ENCODE results near the gene SH2D3C. TPM values are rescaled to one million over a fixed set of nuclear protein-coding genes. Genes with fewer than 3 reads are reported as not detected.

The SH2D3C gene
- total RNA-seq, 1 donor = 0.43 TPM

GRCh38 chr9:127738666-127739065 lies 39.8 kb downstream of the SH2D3C start:
- DNase-seq (ENCODE audit: low read depth) = no peak
- no peak overlapping the region for H3K4me3 ChIP-seq (ENCODE audit: low read depth, low read length)
- TF ChIP-seq, protein P1, sequence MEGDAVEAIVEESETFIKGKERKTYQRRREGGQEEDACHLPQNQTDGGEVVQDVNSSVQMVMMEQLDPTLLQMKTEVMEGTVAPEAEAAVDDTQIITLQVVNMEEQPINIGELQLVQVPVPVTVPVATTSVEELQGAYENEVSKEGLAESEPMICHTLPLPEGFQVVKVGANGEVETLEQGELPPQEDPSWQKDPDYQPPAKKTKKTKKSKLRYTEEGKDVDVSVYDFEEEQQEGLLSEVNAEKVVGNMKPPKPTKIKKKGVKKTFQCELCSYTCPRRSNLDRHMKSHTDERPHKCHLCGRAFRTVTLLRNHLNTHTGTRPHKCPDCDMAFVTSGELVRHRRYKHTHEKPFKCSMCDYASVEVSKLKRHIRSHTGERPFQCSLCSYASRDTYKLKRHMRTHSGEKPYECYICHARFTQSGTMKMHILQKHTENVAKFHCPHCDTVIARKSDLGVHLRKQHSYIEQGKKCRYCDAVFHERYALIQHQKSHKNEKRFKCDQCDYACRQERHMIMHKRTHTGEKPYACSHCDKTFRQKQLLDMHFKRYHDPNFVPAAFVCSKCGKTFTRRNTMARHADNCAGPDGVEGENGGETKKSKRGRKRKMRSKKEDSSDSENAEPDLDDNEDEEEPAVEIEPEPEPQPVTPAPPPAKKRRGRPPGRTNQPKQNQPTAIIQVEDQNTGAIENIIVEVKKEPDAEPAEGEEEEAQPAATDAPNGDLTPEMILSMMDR (IDR thresholded peaks at IDR 0.05; ENCODE audit: insufficient read depth, low read depth, low read length) = no peak

DNA sequence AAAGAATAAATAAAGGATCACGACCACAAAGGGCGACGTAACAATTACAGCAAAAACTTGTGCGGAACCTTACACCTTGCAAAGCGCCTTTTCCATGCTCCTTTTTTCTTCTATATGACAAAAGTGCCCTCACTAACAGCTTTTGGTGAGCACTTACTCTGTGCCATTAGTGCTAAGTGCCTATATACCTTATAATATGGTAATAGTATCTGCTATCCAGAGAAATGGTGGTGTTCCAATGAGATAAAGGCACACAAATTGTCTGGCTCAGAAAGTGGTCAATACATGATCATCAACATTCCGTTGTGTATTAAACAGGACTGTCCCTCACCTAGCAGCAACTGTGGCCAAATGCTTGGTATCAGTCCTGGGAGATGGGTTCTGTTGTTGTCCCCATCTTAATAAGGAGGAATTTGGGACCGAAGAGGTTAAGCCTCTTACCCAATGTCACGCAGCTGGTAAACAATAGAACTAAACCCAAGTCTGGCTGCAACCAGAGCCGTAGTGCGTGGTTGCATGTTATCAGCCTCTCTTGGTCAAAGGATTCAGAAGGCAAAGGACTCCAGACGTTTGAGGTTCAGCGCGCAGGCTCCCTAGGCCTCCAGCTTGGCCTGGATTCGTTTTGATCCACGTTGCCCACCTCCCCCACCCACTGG lies 42.8 kb downstream of the SH2D3C start:
- TF ChIP-seq, protein P1 (IDR thresholded peaks at IDR 0.05; ENCODE audit: insufficient read depth, low read depth, low read length) = no peak
- no peak for DNase-seq (ENCODE audit: low read depth)
- H3K4me3 ChIP-seq (ENCODE audit: low read depth, low read length) = no peak overlapping the region

DNA sequence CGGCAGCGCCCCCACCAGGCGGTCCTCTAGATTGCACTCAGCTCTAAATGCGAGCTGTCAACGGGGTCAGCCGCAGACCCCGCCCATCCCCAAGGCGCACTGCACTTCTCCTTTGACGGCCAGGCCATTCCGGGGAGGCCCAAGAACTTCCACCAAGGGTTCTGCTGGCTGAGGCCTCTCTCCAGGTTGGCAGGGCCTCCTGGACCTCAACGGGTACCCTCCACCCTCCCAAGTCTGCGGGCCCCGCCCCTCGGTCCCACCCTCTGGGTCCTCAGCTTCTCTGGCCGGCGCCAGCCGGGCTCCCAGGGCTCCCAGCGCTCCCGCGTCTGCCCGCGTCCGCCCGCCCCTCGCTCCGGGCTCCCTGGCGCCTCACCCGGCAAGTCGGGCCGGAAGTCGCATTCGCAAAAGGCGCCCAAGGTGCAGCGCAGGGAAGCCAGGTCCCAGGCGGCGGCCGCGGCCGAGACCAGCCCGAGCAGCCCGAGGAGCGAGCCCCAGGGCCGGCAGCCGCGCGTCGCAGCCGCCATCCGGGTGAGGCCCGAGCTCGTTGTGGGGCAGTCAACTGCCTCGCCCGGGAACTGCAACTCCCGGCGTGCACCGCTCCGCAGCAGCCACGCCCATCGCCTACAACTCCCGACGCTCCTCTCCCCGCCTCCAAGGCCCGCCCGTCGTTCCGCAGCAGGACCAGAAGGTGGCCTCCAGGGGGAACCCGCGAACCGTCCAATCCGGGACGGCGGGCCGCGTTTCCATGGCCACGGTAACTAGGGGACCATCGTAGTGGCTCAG lies 43.5 kb downstream of the SH2D3C start, which contains the start of gene TOR2A:
TOR2A (minus strand) TSS at position 548 of the 783 bp plus-strand sequence; CDS start at position 524, 24 bp downstream.
- H3K4me3 ChIP-seq (ENCODE audit: low read depth, low read length) = peak within 1 kb of the TSS; percentile 75
- peak; percentile 97 for DNase-seq (ENCODE audit: low read depth)
- TF ChIP-seq, protein P1 (IDR thresholded peaks at IDR 0.05; ENCODE audit: insufficient read depth, low read depth, low read length) = peak; percentile 93

- peak overlapping the region; percentile 75 for H3K4me3 ChIP-seq (ENCODE audit: low read depth, low read length)
- DNase-seq (ENCODE audit: low read depth) = no peak
- TF ChIP-seq, protein P1 (IDR thresholded peaks at IDR 0.05; ENCODE audit: insufficient read depth, low read depth, low read length) = no peak
These were observed 44.2 kb downstream of the SH2D3C start for GRCh38 chr9:127734247-127734746.

DNA sequence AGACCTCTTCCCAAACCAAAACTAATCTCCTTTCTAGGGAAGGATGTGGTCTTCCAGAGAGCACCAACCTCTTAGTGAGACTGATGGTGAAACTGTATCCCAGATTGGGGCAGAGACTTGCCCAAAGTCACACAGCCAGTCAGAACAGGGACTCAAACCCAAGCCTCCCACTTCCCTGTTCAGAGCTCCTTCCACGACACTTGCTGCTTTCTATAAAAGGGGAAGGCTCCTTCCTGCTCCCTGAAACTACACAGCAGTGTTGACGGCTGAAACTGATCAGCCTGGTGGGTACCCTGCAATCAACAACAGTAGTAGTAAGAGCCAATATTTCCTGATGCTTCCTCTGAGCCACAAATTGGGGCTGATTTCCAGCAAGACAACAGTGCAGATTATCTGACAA lies 44.9 kb downstream of the SH2D3C start:
- TF ChIP-seq, protein P1 (IDR thresholded peaks at IDR 0.05; ENCODE audit: insufficient read depth, low read depth, low read length) = no peak
- DNase-seq (ENCODE audit: low read depth) = no peak
- H3K4me3 ChIP-seq (ENCODE audit: low read depth, low read length) = no peak overlapping the region

DNA sequence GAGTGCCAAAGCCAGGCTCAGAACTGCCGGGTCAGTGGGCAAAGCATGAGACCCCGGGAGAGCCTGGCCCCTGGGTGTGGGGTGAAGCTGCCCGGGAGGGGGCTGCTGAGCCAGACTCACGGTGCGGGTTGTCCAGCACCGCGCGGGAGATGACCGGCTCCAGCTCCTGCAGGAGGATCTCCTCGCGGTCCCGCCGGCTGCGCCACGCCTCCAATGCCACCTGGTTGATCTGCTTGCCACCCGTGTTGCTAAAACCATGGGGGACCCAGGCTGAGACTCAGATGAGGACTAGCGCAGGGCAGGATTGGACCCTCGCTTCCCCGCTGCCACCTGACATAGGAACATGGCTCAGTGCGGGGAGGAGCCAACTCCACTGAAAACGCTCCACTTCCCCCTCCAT lies 46.0 kb downstream of the SH2D3C start:
- H3K4me3 ChIP-seq (ENCODE audit: low read depth, low read length) = no peak overlapping the region
- TF ChIP-seq, protein P1 (IDR thresholded peaks at IDR 0.05; ENCODE audit: insufficient read depth, low read depth, low read length) = no peak
- DNase-seq (ENCODE audit: low read depth) = no peak

Data from fibroblast of villous mesenchyme (primary cell).